ENCODE results near the gene NAA16.
"Not testable (repeated sequence)": the region's sequence is repeated elsewhere in the genome, so short reads cannot be mapped to it uniquely, and the experiment has no call there.

The NAA16 gene

GRCh38 chr13:41352935-41353840, 42.1 kb downstream of the NAA16 start:
- DNase-seq (ENCODE audit: extremely low read depth, low read depth): no peak
- TF ChIP-seq, protein P1, sequence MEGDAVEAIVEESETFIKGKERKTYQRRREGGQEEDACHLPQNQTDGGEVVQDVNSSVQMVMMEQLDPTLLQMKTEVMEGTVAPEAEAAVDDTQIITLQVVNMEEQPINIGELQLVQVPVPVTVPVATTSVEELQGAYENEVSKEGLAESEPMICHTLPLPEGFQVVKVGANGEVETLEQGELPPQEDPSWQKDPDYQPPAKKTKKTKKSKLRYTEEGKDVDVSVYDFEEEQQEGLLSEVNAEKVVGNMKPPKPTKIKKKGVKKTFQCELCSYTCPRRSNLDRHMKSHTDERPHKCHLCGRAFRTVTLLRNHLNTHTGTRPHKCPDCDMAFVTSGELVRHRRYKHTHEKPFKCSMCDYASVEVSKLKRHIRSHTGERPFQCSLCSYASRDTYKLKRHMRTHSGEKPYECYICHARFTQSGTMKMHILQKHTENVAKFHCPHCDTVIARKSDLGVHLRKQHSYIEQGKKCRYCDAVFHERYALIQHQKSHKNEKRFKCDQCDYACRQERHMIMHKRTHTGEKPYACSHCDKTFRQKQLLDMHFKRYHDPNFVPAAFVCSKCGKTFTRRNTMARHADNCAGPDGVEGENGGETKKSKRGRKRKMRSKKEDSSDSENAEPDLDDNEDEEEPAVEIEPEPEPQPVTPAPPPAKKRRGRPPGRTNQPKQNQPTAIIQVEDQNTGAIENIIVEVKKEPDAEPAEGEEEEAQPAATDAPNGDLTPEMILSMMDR (IDR thresholded peaks at IDR 0.05; ENCODE audit: low read depth, low read length, missing control alignments): peak; percentile 68
- H3K4me3 ChIP-seq (replicated peaks; ENCODE audit: low read depth, low read length): no peak overlapping the region

GRCh38 chr13:41354416-41354815, 43.3 kb downstream of the NAA16 start:
- no peak for DNase-seq (ENCODE audit: extremely low read depth, low read depth)
- TF ChIP-seq, protein P1 (IDR thresholded peaks at IDR 0.05; ENCODE audit: low read depth, low read length, missing control alignments): no peak

DNA sequence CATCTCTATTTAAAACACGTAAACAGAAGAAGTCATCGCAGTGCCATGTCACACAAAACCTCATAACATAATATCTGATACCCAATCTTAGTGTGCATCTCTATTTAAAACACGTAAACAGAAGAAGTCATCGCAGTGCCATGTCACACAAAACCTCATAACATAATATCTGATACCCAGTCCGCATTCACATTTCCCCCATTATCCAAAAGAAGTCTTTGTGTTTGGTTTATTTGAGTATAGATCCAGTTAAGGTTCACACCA, 45.2 kb downstream of the NAA16 start:
- H3K4me3 ChIP-seq (replicated peaks; ENCODE audit: low read depth, low read length); DNase-seq (ENCODE audit: extremely low read depth, low read depth): not testable (repeated sequence)

More at GRCh38 chr13:41354416-41354815, 43.3 kb downstream of the NAA16 start:
- H3K4me3 ChIP-seq (replicated peaks; ENCODE audit: low read depth, low read length): no peak overlapping the region

GRCh38 chr13:41356786-41357185, 45.7 kb downstream of the NAA16 start:
- TF ChIP-seq, protein P1 (IDR thresholded peaks at IDR 0.05; ENCODE audit: low read depth, low read length, missing control alignments): no peak
- no peak for DNase-seq (ENCODE audit: extremely low read depth, low read depth)

GRCh38 chr13:41361491-41361890, 50.4 kb downstream of the NAA16 start:
- no peak for DNase-seq (ENCODE audit: extremely low read depth, low read depth)
- TF ChIP-seq, protein P1 (IDR thresholded peaks at IDR 0.05; ENCODE audit: low read depth, low read length, missing control alignments): no peak

More at GRCh38 chr13:41356786-41357185, 45.7 kb downstream of the NAA16 start:
- H3K4me3 ChIP-seq (replicated peaks; ENCODE audit: low read depth, low read length): no peak overlapping the region

DNA sequence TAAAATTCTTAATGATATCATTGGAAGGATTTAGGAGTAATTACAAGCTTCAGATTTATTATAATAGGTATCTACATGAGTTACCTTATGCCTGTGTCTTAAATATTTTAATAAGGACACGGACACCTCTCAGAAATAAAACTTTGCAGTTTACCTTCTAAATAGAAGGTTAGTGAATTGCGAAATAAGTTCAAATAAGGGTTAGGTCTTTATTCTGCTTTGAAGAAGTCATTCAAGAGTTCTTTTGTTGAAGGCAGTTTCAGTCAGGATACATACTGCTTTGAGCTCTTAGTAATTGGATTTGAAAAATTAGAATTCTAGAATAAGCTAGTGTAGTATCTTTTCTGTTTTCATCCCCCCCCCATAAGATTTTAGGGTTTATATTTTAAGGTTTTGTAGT, 53.0 kb downstream of the NAA16 start:
- no peak for DNase-seq (ENCODE audit: extremely low read depth, low read depth)
- H3K4me3 ChIP-seq (replicated peaks; ENCODE audit: low read depth, low read length): no peak overlapping the region
- TF ChIP-seq, protein P1 (IDR thresholded peaks at IDR 0.05; ENCODE audit: low read depth, low read length, missing control alignments): no peak

More at GRCh38 chr13:41361491-41361890, 50.4 kb downstream of the NAA16 start:
- no peak overlapping the region for H3K4me3 ChIP-seq (replicated peaks; ENCODE audit: low read depth, low read length)

DNA sequence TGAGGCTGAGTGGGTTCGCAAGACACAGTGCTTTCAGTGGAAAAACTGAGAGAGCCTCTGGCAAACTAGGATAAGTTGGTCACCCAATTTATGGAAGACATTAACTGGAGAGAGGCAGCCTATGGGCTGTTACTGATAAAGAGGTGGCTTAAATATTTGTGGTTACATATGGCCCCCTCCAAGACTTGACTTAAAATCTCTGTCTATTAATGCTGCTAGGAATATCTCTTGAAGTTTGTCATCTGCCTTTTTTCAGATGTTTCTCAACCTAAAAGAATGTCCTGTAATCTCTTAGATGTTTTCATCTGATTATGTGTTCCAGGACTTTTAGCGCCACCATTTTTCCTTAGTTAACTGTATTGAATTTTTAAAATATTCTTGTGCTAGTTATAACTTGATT, 54.6 kb downstream of the NAA16 start:
- no peak overlapping the region for H3K4me3 ChIP-seq (replicated peaks; ENCODE audit: low read depth, low read length)
- TF ChIP-seq, protein P1 (IDR thresholded peaks at IDR 0.05; ENCODE audit: low read depth, low read length, missing control alignments): no peak
- DNase-seq (ENCODE audit: extremely low read depth, low read depth): no peak
